Thoracic aorta (tissue), 2 donors: ENCODE results near the gene COMT. TPM values are rescaled to one million over a fixed set of nuclear protein-coding genes. Genes with fewer than 3 reads are reported as not detected.

Source experiments
- ATAC-seq: fragments of 150-250 bp; one replicate; pipeline ENCODE4 v1.8.0; 2017; ENCODE audit warnings: low read depth; ENCODE audit not compliant: insufficient number of reproducible peaks, low FRiP score
- DNase-seq: peaks from one replicate; pipeline ENCODE4 v3.0.0-alpha.2; 2020; ENCODE audit warnings: low spot score
- H3K27ac ChIP-seq, 2 donors: fragments of 200-600 bp; sonication (generic); 1 replicate in 1 of 2; 2 replicates in 1 of 2; pipeline ENCODE4 v1.5.1; 2016; ENCODE audit warnings: mild to moderate bottlenecking in 2 of 2, moderate library complexity in 2 of 2
- H3K27me3 ChIP-seq: fragments of 200-600 bp; sonication (generic); replicated peaks from 2 replicates; pipeline ENCODE4 v1.6.0; 2016; ENCODE audit warnings: mild to moderate bottlenecking; ENCODE audit not compliant: insufficient read depth
- H3K36me3 ChIP-seq: fragments of 200-600 bp; sonication (generic); one replicate; pipeline ENCODE4 v1.5.1; 2016
- H3K4me1 ChIP-seq, 2 donors: fragments of 200-600 bp; sonication (generic); 1 replicate in 1 of 2; 2 replicates in 1 of 2; pipeline versions ENCODE4 v1.5.1 to v1.6.0; 2016; ENCODE audit warnings: low read depth in 2 of 2, mild to moderate bottlenecking in 1 of 2; ENCODE audit not compliant: control insufficient read depth in 1 of 2
- H3K4me3 ChIP-seq: fragments of 200-600 bp; sonication (generic); 2 replicates; pipeline ENCODE4 v1.5.1; 2016; ENCODE audit warnings: mild to moderate bottlenecking
- H3K9me3 ChIP-seq: fragments of 200-600 bp; sonication (generic); 2 replicates; pipeline ENCODE4 v1.5.1; 2016
- total RNA-seq, 2 donors: library from RNA; depleted of rRNA; stranded (reverse); fragments of >200 nt; gene quantifications; one replicate each; pipeline versions ENCODE4 v1.1.0 to v1.2.3, GENCODE V29; 2016
- TF ChIP-seq, protein P1 (sequence below): fragments of 200-600 bp; sonication (generic); IDR thresholded peaks from one replicate; pipeline ENCODE4 v1.5.1; 2019; ENCODE audit warnings: antibody characterized with exemption

COMT gene
- total RNA-seq, 2 donors from 2014 or later, result 230 to 300 TPM

- no peaks in the 10 kb centered on the region for H3K9me3 ChIP-seq
- H3K27ac ChIP-seq, result peak overlapping the region in 1 of 2 donors; percentile 56
- no peak overlapping the region for H3K4me3 ChIP-seq
- peaks cover 57% of the 10 kb centered on the region for H3K36me3 ChIP-seq
- peaks cover 0 to 23% of the 10 kb centered on the region in 2 donors for H3K4me1 ChIP-seq
- ATAC-seq, result no peak
- H3K27me3 ChIP-seq, result no peaks in the 10 kb centered on the region
- TF ChIP-seq, protein P1, sequence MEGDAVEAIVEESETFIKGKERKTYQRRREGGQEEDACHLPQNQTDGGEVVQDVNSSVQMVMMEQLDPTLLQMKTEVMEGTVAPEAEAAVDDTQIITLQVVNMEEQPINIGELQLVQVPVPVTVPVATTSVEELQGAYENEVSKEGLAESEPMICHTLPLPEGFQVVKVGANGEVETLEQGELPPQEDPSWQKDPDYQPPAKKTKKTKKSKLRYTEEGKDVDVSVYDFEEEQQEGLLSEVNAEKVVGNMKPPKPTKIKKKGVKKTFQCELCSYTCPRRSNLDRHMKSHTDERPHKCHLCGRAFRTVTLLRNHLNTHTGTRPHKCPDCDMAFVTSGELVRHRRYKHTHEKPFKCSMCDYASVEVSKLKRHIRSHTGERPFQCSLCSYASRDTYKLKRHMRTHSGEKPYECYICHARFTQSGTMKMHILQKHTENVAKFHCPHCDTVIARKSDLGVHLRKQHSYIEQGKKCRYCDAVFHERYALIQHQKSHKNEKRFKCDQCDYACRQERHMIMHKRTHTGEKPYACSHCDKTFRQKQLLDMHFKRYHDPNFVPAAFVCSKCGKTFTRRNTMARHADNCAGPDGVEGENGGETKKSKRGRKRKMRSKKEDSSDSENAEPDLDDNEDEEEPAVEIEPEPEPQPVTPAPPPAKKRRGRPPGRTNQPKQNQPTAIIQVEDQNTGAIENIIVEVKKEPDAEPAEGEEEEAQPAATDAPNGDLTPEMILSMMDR, result no peak
- no peak for DNase-seq
These were observed 33.5 kb downstream of the COMT start for GRCh38 chr22:19974935-19975706.

- Histone ChIP-seq H3K9me3 (no peaks in the 10 kb centered on the region), H3K4me1 (peaks cover 0 to 24% of the 10 kb centered on the region in 2 donors), H3K4me3 (no peak overlapping the region), H3K27me3 (no peaks in the 10 kb centered on the region), H3K27ac (peak overlapping the region in 1 of 2 donors; percentile 56), H3K36me3 (peaks cover 59% of the 10 kb centered on the region)
- DNase-seq, result no peak
- TF ChIP-seq, protein P1, result no peak
- no peak for ATAC-seq
These were observed 34.1 kb downstream of the COMT start for GRCh38 chr22:19975707-19976035.

DNA sequence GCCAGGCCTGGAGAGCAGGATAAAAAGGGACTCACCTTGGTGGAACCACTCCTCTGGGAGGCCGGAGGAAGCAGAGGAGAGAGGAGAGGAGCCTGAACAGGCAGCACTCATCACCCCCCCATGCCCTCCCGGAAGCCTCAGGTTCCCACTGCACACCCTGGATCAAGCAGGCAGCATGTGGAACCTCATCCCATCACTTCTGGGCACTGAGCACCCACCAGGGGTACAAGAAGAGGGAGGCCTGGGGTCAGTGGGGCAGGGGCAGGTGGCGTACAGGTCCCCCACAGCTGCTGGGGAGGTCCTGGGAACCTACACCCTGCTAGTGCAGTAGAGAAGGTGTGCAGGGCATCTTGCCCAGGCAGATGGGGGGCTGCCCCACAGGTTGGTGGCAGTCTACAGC is 35.1 kb downstream of the COMT start:
- ATAC-seq (no peak), DNase-seq (no peak)
- TF ChIP-seq, protein P1, result no peak
- Histone ChIP-seq H3K9me3 (no peaks in the 10 kb centered on the region), H3K4me1 (peaks cover 0 to 30% of the 10 kb centered on the region in 2 donors), H3K27ac (peak overlapping the region in 1 of 2 donors; percentile 56), H3K36me3 (peaks cover 61% of the 10 kb centered on the region), H3K27me3 (no peaks in the 10 kb centered on the region), H3K4me3 (no peak overlapping the region)

DNA sequence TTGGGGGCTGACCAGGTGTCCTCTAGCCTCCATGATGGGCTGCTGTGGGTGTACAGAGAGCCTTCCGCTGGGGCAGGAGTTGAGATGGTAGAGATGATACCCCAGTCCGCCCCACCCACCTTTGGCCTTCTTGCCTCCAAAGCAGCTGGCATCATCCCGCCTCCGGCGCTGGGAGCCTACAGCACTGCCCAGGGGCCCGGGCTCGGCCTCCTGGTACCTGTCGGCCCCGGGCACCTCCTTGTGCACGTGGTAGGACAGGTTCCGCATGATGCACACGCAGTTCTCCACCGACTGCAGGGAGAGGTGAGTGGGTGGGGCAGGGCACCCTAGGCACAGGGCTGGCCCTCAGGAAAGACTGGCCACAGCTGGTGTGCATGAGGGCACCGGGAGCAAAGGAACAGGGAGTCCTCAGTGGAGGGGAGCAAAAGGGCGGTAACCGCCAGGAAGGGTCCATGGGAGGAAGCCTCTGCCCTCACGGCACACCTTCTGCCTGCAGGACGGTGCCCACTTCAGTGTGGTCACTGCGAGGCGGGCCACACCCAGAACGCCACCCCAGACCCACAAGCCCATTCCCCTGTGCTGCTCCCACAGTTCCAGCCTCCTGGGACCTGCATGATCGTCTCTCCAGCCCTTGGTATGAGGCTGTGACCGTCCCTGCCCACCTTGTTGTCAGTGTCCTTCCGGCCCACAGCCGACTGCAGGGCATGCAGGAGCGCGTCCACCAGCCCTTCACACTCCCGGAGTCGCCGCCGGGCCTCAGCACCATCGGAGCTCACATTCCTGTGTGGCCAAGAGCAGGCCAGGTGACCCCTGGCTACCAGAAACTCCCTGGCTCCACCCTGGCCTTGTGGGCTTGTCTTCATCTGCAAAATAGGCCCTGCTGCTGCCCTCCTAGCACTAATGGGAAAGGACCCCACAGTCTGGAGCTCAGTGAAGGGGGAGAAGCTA is 36.0 kb downstream of the COMT start:
- H3K9me3 ChIP-seq, result no peaks in the 10 kb centered on the region
- H3K4me3 ChIP-seq, result no peak overlapping the region
- H3K27ac ChIP-seq, result no peak overlapping the region
- TF ChIP-seq, protein P1, result no peak
- DNase-seq (no peak), ATAC-seq (no peak)
- H3K27me3 ChIP-seq, result no peaks in the 10 kb centered on the region
- peaks cover 0 to 38% of the 10 kb centered on the region in 2 donors for H3K4me1 ChIP-seq
- peaks cover 53% of the 10 kb centered on the region for H3K36me3 ChIP-seq

GRCh38 chr22:19978748-19979147 is 37.2 kb downstream of the COMT start:
- Histone ChIP-seq H3K36me3 (peaks cover 48% of the 10 kb centered on the region), H3K27ac (no peak overlapping the region), H3K4me1 (peaks cover 10 to 50% of the 10 kb centered on the region in 2 donors), H3K9me3 (no peaks in the 10 kb centered on the region), H3K27me3 (no peaks in the 10 kb centered on the region), H3K4me3 (no peak overlapping the region)
- ATAC-seq, result no peak
- no peak for DNase-seq
- TF ChIP-seq, protein P1, result no peak
